Endothelial cell of umbilical vein (primary cell): ENCODE data around the gene NCKAP5. TPM values are rescaled to one million over a fixed set of nuclear protein-coding genes. Genes with fewer than 3 reads are reported as not detected.

ENCODE experiments used
- BruUV-seq: library from RNA; stranded (reverse); fragments of 400-500 nt; replicated peaks from 2 replicates; lab custom pipeline; 2021; lab: Mats Ljungman, UMichigan
- CTCF ChIA-PET: fragments of 300-600, 350-600 bp; sonication (Branson Sonifier 250); formaldehyde crosslinking; loops from one replicate; lab custom pipeline; 2021; ENCODE audit warnings: antibody characterized with exemption, inconsistent platforms; lab: Charles Lee
- POLR2A ChIA-PET: fragments of 300-600, 350-600 bp; sonication (Branson Sonifier 250); formaldehyde crosslinking; loops from one replicate; lab custom pipeline; 2021; ENCODE audit warnings: antibody characterized with exemption, inconsistent platforms; lab: Charles Lee
- DNase-seq: peaks from one replicate; pipeline ENCODE4 v3.0.0-alpha.2; 2011; ENCODE audit warnings: low read depth, low spot score
- FAIRE-seq: peaks from 2 replicates; lab custom pipeline; 2011; peaks lifted over from hg19 to GRCh38; lab: Jason Lieb, UNC
- H2AFZ ChIP-seq: 2 replicates; pipeline ENCODE4 v1.6.0; 2012; ENCODE audit warnings: low read depth, low read length, control low read depth, inconsistent platforms
- H3K27ac ChIP-seq: 2 replicates; pipeline ENCODE4 v1.5.1; 2011; ENCODE audit warnings: low read depth, mild to moderate bottlenecking, control low read depth, low read length, moderate library complexity; ENCODE audit not compliant: insufficient read depth
- H3K27me3 ChIP-seq, 2 experiments: 2 replicates each; pipeline versions ENCODE4 v1.6.0 to v1.6.1; 2011; ENCODE audit warnings: low read length in 2 of 2, mixed read lengths in 1 of 2; ENCODE audit not compliant: control insufficient read depth in 2 of 2, insufficient read depth in 2 of 2
- H3K36me3 ChIP-seq, 2 experiments: 2 replicates in 1 of 2; 3 replicates in 1 of 2; pipeline ENCODE4 v1.5.1; 2011; ENCODE audit warnings: low read length in 2 of 2, mild to moderate bottlenecking in 1 of 2, moderate library complexity in 1 of 2; ENCODE audit not compliant: control insufficient read depth in 2 of 2, insufficient read depth in 2 of 2; ENCODE audit errors: extremely low read depth in 1 of 2
- H3K4me1 ChIP-seq: 3 replicates; pipeline ENCODE4 v1.5.1; 2011; ENCODE audit warnings: mild to moderate bottlenecking, low read length; ENCODE audit not compliant: control insufficient read depth, insufficient read depth; ENCODE audit errors: extremely low read depth
- H3K4me2 ChIP-seq: 2 replicates; pipeline ENCODE4 v1.6.1; 2011; ENCODE audit warnings: low read length, control low read depth, mixed read lengths; ENCODE audit not compliant: insufficient read depth
- H3K4me3 ChIP-seq, 3 experiments: fragments of 200-600 bp in 1 of 3; sonication (generic), shearing (Covaris generic) in 1 of 3; replicated peaks in 1 of 3; 2 replicates each; pipeline ENCODE4 v1.5.1; 2011 to 2016; ENCODE audit warnings: control low read depth in 3 of 3, low read length in 3 of 3, mild to moderate bottlenecking in 2 of 3, inconsistent platforms in 1 of 3, low read depth in 1 of 3, moderate library complexity in 1 of 3; ENCODE audit not compliant: insufficient read depth in 1 of 3
- H3K79me2 ChIP-seq: 2 replicates; pipeline ENCODE4 v1.6.0; 2012; ENCODE audit warnings: low read length, inconsistent platforms; ENCODE audit not compliant: control insufficient read depth, insufficient read depth
- H3K9ac ChIP-seq: replicated peaks from 2 replicates; pipeline ENCODE3; 2011; ENCODE audit warnings: low read length, control low read depth; ENCODE audit not compliant: insufficient read depth; ENCODE audit errors: extremely low read depth
- H3K9me1 ChIP-seq: replicated peaks from 3 replicates; pipeline ENCODE4 v1.6.0; 2011; ENCODE audit warnings: mild to moderate bottlenecking, low read length; ENCODE audit not compliant: control insufficient read depth, insufficient read depth; ENCODE audit errors: extremely low read depth
- H3K9me3 ChIP-seq: replicated peaks from 2 replicates; pipeline ENCODE4 v1.5.1; 2012; ENCODE audit warnings: low read length, inconsistent platforms; ENCODE audit not compliant: control insufficient read depth, insufficient read depth
- H4K20me1 ChIP-seq: replicated peaks from 2 replicates; pipeline ENCODE3; 2011; ENCODE audit warnings: mild to moderate bottlenecking, low read length; ENCODE audit not compliant: control insufficient read depth, insufficient read depth; ENCODE audit errors: extremely low read depth
- CTCF ChIP-seq, 2 donors: IDR thresholded peaks; 1 replicate in 1 of 2; 2 replicates in 1 of 2; pipeline ENCODE4 v1.5.1; 2011; ENCODE audit warnings: low read length in 2 of 2, mild to moderate bottlenecking in 2 of 2, moderate library complexity in 2 of 2, control low read depth in 1 of 2, inconsistent platforms in 1 of 2, low read depth in 1 of 2; ENCODE audit not compliant: insufficient read depth in 1 of 2; ENCODE audit errors: extremely low read depth in 1 of 2
- EZH2 ChIP-seq: IDR thresholded peaks from 2 replicates; pipeline ENCODE4 v1.6.1; 2012; ENCODE audit warnings: borderline replicate concordance, low read depth, mild to moderate bottlenecking, moderate library complexity, low read length, inconsistent platforms; ENCODE audit not compliant: severe bottlenecking
- FOS ChIP-seq: IDR thresholded peaks from 2 replicates; pipeline ENCODE4 v1.6.1; 2011; ENCODE audit warnings: mild to moderate bottlenecking, low read length, moderate library complexity, borderline replicate concordance; ENCODE audit not compliant: insufficient read depth
- GATA2 ChIP-seq: IDR thresholded peaks from 2 replicates; pipeline ENCODE4 v1.7.0; 2011; ENCODE audit warnings: low read depth, mild to moderate bottlenecking, moderate library complexity, mixed read lengths, low read length; ENCODE audit not compliant: insufficient read length, insufficient read depth
- JUN ChIP-seq: IDR thresholded peaks from 2 replicates; pipeline ENCODE4 v1.6.1; 2011; ENCODE audit warnings: borderline replicate concordance, low read depth; ENCODE audit not compliant: insufficient read length, insufficient read depth
- MAX ChIP-seq: IDR thresholded peaks from 2 replicates; pipeline ENCODE4 v1.6.1; 2011; ENCODE audit not compliant: insufficient read depth, insufficient read length
- MYC ChIP-seq: IDR thresholded peaks from one replicate; pipeline ENCODE4 v1.6.1; 2011; ENCODE audit warnings: mild to moderate bottlenecking, low read depth, low read length
- POLR2A ChIP-seq: IDR thresholded peaks from 2 replicates; pipeline ENCODE4 v1.6.1; 2012; ENCODE audit warnings: low read depth, mild to moderate bottlenecking, control low read depth, low read length
- POLR2AphosphoS5 ChIP-seq: IDR thresholded peaks from 2 replicates; pipeline ENCODE4 v1.6.1; 2012; ENCODE audit warnings: low read depth, mild to moderate bottlenecking, control low read depth, low read length, moderate library complexity; ENCODE audit not compliant: insufficient read depth
- dilution Hi-C: fragments of 300-500 bp; cut with MboI; formaldehyde crosslinking; loops from one replicate; pipeline ENCODE4 v1.15.0; 2019; ENCODE audit warnings: low sequenced_read_pairs; ENCODE audit not compliant: extremely low pct_ligation_motif_present
- intact Hi-C: fragments of 100-400 bp; cut with micrococcal nuclease; formaldehyde crosslinking; loops from one replicate; pipeline ENCODE4 v1.10.0; 2022
- polyA plus RNA-seq, 4 experiments: library from polyadenylated mRNA; depleted of rRNA in 3 of 4; stranded (reverse) in 3 of 4; unstranded in 1 of 4; fragments of >200 nt; gene quantifications; 2 replicates each; pipeline versions ENCODE4 v1.2.1 to v1.2.3, GENCODE V29; 2011 to 2012; ENCODE audit warnings: missing spikeins in 1 of 4
- total RNA-seq: library from RNA; stranded (reverse); gene quantifications from 2 replicates; pipeline ENCODE4 v1.2.3, GENCODE V29; 2021

Gene NCKAP5
- total and polyA plus RNA-seq, 2 donors (not counting 3 experiments of a cell fraction or from before 2014, with no cell fraction given): 0.47 to 3.3 TPM

GRCh38 chr2:133420788-133421187 is 147.5 kb downstream of the NCKAP5 start:
- Histone ChIP-seq H3K9ac (no peak overlapping the region), H4K20me1 (no peaks in the 10 kb centered on the region), H3K27me3 (peaks cover 0 to 2% of the 10 kb centered on the region in 2 experiments), H3K27ac (no peak overlapping the region), H3K9me3 (no peaks in the 10 kb centered on the region), H3K4me2 (no peak overlapping the region), H2AFZ (no peak overlapping the region), H3K36me3 (no peaks in the 10 kb centered on the region), H3K9me1 (no peaks in the 10 kb centered on the region), H3K79me2 (no peaks in the 10 kb centered on the region), H3K4me3 (no peak overlapping the region), H3K4me1 (no peaks in the 10 kb centered on the region)
- no peak for FAIRE-seq
- ChIA-PET POLR2A (no interaction called here), CTCF (interaction anchor here (1.5 kb wide), 1 partner anchor 359 kb away, joined by 5 read pairs; no protein-coding TSS in a partner anchor)
- DNase-seq: no peak
- TF ChIP-seq POLR2AphosphoS5 (no peak), POLR2A (no peak), JUN (no peak), EZH2 (no peak), MYC (no peak), CTCF (IDR thresholded peaks at IDR 0.05; ENCODE audit: extremely low read depth in 1 of 2, insufficient read depth in 1 of 2, low read depth in 1 of 2, low read length in 2 of 2) (no peak), GATA2 (no peak), MAX (no peak), FOS (no peak)
- intact Hi-C loops (no loop called here), dilution Hi-C loops (no loop called here)
- no TSS peak for BruUV-seq
